CD4-positive, alpha-beta T cell (primary cell): ENCODE data around the gene AMER1. TPM values are rescaled to one million over a fixed set of nuclear protein-coding genes. Genes with fewer than 3 reads are reported as not detected.

ENCODE experiments used
- ATAC-seq: fragments of 200-7000 bp; cut with Tn5 transposase; one replicate; pipeline ENCODE4 v1.10.0; 2022; ENCODE audit warnings: mild to moderate bottlenecking; ENCODE audit not compliant: poor library complexity
- CTCF ChIA-PET: fragments of 350-600 bp; sonication (Branson Sonifier 250); formaldehyde crosslinking; loops from one replicate; lab custom pipeline; 2021; ENCODE audit warnings: antibody characterized with exemption, inconsistent platforms; lab: Charles Lee
- POLR2A ChIA-PET: fragments of 350-600 bp; sonication (Branson Sonifier 250); formaldehyde crosslinking; loops from one replicate; lab custom pipeline; 2021; ENCODE audit warnings: antibody characterized with exemption, inconsistent platforms; lab: Charles Lee
- DNase-seq, 14 experiments: peaks; one replicate each; pipeline ENCODE4 v3.0.0-alpha.2; 2013 to 2020; ENCODE audit warnings: mixed read lengths in 2 of 14
- H3K27ac ChIP-seq, 2 donors: one replicate each; pipeline versions ENCODE4 v1.5.1 to v1.7.0; 2013; ENCODE audit warnings: low read length in 2 of 2, low read depth in 1 of 2, mild to moderate bottlenecking in 1 of 2
- H3K27me3 ChIP-seq, 2 experiments: 1 replicate in 1 of 2; 2 replicates in 1 of 2; pipeline versions ENCODE4 v1.6.1 to v1.7.0; 2013; ENCODE audit warnings: low read length in 2 of 2, control low read depth in 1 of 2, mild to moderate bottlenecking in 1 of 2, moderate library complexity in 1 of 2; ENCODE audit not compliant: insufficient read depth in 2 of 2, control insufficient read depth in 1 of 2
- H3K36me3 ChIP-seq: one replicate; pipeline ENCODE4 v1.6.1; 2013; ENCODE audit warnings: low read length, control low read depth; ENCODE audit not compliant: insufficient read depth
- H3K4me1 ChIP-seq: one replicate; pipeline ENCODE4 v1.6.1; 2013; ENCODE audit warnings: low read length, control low read depth; ENCODE audit not compliant: insufficient read depth
- H3K4me3 ChIP-seq: one replicate; pipeline ENCODE4 v1.5.1; 2013; ENCODE audit warnings: mild to moderate bottlenecking, low read length, moderate library complexity
- H3K9me3 ChIP-seq, 2 experiments: 1 replicate in 1 of 2; 2 replicates in 1 of 2; pipeline versions ENCODE4 v1.6.1 to v1.7.0; 2013; ENCODE audit warnings: low read length in 2 of 2, mild to moderate bottlenecking in 2 of 2, control low read depth in 1 of 2, moderate library complexity in 1 of 2; ENCODE audit not compliant: control insufficient read depth in 1 of 2, insufficient read depth in 1 of 2
- H3K27ac Mint-ChIP-seq: one replicate; pipeline ENCODE4 v1.8.0; 2020; ENCODE audit warnings: mixed read lengths
- H3K27me3 Mint-ChIP-seq: one replicate; pipeline ENCODE4 v1.8.0; 2021; ENCODE audit warnings: mixed read lengths
- H3K36me3 Mint-ChIP-seq: one replicate; pipeline ENCODE4 v1.8.0; 2021; ENCODE audit warnings: low read depth, mixed read lengths
- H3K4me1 Mint-ChIP-seq: one replicate; pipeline ENCODE4 v1.8.0; 2021; ENCODE audit warnings: low read depth, mixed read lengths
- H3K4me3 Mint-ChIP-seq: one replicate; pipeline ENCODE4 v1.8.0; 2020; ENCODE audit warnings: mild to moderate bottlenecking, mixed read lengths
- H3K9me3 Mint-ChIP-seq: one replicate; pipeline ENCODE4 v1.8.0; 2020; ENCODE audit warnings: mixed read lengths
- intact Hi-C, 2 experiments: fragments of 100-400 bp; cut with DNase I in 1 of 2; cut with micrococcal nuclease in 1 of 2; formaldehyde crosslinking; loops; one replicate each; pipeline versions ENCODE4 v1.15.1 to v1.9.0; 2023 to 2025; cut with DNase I, micrococcal nuclease
- total RNA-seq, 174 experiments: library from RNA in 2 of 174; stranded (reverse) in 2 of 174; gene quantifications; one replicate each; pipeline ENCODE4 v1.2.3 and lab custom pipeline; 2021 to 2026
- TF ChIP-seq, protein P1 (sequence below): fragments of 200-600 bp; IDR thresholded peaks from one replicate; pipeline ENCODE4 v1.8.0; 2022; ENCODE audit warnings: antibody characterized with exemption, mild to moderate bottlenecking

AMER1 gene
- total RNA-seq, 2 experiments from 2014 or later: 2.9 to 3.0 TPM

DNA sequence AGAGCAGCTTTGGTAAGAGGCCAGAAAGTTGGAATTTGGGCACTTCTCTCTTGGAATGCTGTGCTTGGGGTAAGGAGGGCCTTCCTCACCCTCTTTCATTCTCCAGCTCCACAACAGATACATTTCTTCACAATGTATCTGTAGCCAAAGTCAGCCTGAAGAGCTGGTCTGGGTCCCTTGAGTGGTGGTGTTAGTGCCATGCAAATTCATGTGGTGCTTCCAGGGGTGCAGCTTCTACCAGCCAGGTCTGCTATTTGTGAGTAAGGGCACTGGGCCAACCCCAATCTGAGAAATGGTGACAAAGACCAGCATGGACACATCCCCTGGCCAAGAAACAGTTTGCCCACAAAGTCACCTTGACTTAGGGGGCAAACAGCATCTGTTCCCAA is 17.8 kb downstream of the AMER1 start:
- no peak overlapping the region for H3K27ac ChIP-seq
- intact Hi-C loops: no loop called here
- H3K4me1 ChIP-seq: no peaks in the 10 kb centered on the region
- TF ChIP-seq, protein P1, sequence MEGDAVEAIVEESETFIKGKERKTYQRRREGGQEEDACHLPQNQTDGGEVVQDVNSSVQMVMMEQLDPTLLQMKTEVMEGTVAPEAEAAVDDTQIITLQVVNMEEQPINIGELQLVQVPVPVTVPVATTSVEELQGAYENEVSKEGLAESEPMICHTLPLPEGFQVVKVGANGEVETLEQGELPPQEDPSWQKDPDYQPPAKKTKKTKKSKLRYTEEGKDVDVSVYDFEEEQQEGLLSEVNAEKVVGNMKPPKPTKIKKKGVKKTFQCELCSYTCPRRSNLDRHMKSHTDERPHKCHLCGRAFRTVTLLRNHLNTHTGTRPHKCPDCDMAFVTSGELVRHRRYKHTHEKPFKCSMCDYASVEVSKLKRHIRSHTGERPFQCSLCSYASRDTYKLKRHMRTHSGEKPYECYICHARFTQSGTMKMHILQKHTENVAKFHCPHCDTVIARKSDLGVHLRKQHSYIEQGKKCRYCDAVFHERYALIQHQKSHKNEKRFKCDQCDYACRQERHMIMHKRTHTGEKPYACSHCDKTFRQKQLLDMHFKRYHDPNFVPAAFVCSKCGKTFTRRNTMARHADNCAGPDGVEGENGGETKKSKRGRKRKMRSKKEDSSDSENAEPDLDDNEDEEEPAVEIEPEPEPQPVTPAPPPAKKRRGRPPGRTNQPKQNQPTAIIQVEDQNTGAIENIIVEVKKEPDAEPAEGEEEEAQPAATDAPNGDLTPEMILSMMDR: no peak
- POLR2A ChIA-PET: no interaction called here
- no peaks in the 10 kb centered on the region for H3K27me3 Mint-ChIP-seq
- no peak overlapping the region for H3K4me3 ChIP-seq
- DNase-seq (no peak), ATAC-seq (no peak)
- H3K4me1 Mint-ChIP-seq: no peaks in the 10 kb centered on the region
- H3K36me3 Mint-ChIP-seq: peaks cover 14% of the 10 kb centered on the region
- no peaks in the 10 kb centered on the region for H3K27me3 ChIP-seq
- no peaks in the 10 kb centered on the region for H3K9me3 Mint-ChIP-seq
- H3K4me3 Mint-ChIP-seq: no peak overlapping the region
- H3K9me3 ChIP-seq: no peaks in the 10 kb centered on the region
- H3K36me3 ChIP-seq: peaks cover 7% of the 10 kb centered on the region
- CTCF ChIA-PET: no interaction called here
- no peak overlapping the region for H3K27ac Mint-ChIP-seq

DNA sequence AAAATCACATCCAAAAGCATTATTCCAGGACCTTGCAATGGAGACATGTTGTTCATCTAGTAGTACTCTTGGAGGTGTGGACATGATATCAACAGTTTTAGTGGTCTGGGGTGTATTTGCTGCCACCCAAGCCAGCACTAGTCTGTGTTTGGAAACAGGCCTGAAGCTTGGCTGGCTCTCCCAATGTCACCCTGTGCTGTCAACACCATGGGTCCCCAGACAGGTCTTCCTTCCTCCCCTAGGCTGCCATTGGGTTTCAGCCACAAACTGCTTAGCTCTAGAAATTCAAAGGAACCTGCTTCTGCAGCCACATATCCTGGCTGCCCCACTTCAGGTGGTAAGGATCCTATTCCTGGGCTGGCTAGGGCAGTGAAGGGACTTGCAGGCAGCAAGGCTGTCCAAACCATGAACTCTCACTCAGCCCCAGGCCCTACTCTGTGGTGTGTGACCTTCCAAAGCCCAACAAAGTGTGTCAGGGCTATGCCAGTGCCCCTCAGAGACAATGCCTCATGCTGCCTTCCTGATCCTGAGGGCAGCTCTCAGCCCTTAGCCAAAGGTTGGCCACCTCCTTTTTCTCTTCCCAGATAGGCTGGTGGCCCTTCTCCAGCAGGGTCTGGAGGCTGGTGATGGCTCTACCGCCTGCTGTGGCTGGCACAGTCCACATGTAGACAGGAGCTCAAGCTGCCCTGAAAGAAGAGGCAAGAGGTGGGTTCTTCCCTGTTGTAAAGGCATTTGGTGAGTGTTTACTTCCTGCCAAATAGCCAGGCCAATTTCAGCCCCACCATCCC is 18.3 kb downstream of the AMER1 start:
- H3K27me3 ChIP-seq: no peaks in the 10 kb centered on the region
- ChIA-PET CTCF (no interaction called here), POLR2A (no interaction called here)
- intact Hi-C loops: no loop called here
- Mint-ChIP-seq H3K27ac (no peak overlapping the region), H3K9me3 (no peaks in the 10 kb centered on the region), H3K4me1 (no peaks in the 10 kb centered on the region), H3K27me3 (no peaks in the 10 kb centered on the region), H3K4me3 (no peak overlapping the region), H3K36me3 (peaks cover 9% of the 10 kb centered on the region)
- ATAC-seq (no peak), DNase-seq (no peak)
- no peaks in the 10 kb centered on the region for H3K9me3 ChIP-seq
- TF ChIP-seq, protein P1: no peak
- H3K36me3 ChIP-seq: peaks cover 2% of the 10 kb centered on the region
- H3K4me3 ChIP-seq: no peak overlapping the region
- no peak overlapping the region for H3K27ac ChIP-seq
- no peaks in the 10 kb centered on the region for H3K4me1 ChIP-seq

DNA sequence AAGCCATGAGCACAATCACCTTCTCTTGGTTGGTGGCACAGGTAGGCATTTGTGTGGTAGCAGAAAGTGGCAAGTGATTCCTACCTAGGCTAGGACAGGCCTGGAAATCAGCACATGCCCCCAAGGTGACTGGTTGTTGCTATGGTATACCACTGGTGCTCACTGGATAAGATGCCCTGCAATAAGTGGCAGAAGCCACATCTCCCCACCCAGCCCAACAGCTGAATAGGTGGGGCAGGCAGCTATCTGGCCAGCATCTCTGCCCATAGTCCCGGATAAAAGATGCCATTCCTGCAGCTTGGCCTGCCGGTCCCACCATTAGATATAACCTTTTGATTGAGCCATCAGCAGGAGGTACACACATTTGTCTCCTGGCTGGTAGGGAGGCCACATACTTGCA is 21.1 kb downstream of the AMER1 start:
- H3K27me3 Mint-ChIP-seq: no peaks in the 10 kb centered on the region
- Histone ChIP-seq H3K27me3 (no peaks in the 10 kb centered on the region), H3K9me3 (no peaks in the 10 kb centered on the region), H3K4me1 (no peaks in the 10 kb centered on the region), H3K27ac (no peak overlapping the region), H3K4me3 (no peak overlapping the region), H3K36me3 (no peaks in the 10 kb centered on the region)
- no peak overlapping the region for H3K27ac Mint-ChIP-seq
- no peak for ATAC-seq
- no peak overlapping the region for H3K4me3 Mint-ChIP-seq
- H3K9me3 Mint-ChIP-seq: no peaks in the 10 kb centered on the region
- H3K4me1 Mint-ChIP-seq: no peaks in the 10 kb centered on the region
- DNase-seq: no peak
- H3K36me3 Mint-ChIP-seq: no peaks in the 10 kb centered on the region
- TF ChIP-seq, protein P1: no peak
- ChIA-PET POLR2A (no interaction called here), CTCF (no interaction called here)
- intact Hi-C loops: no loop called here
